H9 (cell line): ENCODE measurements around the gene ZNF638. TPM values are rescaled to one million over a fixed set of nuclear protein-coding genes. Genes with fewer than 3 reads are reported as not detected.
A peak's percentile ranks its signal among the peaks of the same experiment; 100 is the strongest.

ENCODE experiments used
- DNase-seq: peaks from one replicate; pipeline ENCODE4 v3.0.0-alpha.2; 2017
- H2AFZ ChIP-seq: one replicate; pipeline ENCODE4 v1.6.1; 2013; ENCODE audit warnings: mild to moderate bottlenecking, low read length, control low read depth, moderate library complexity
- H2AK5ac ChIP-seq: 2 replicates; pipeline ENCODE4 v1.6.1; 2013; ENCODE audit warnings: low read length, control low read depth, mixed read lengths; ENCODE audit not compliant: insufficient read length
- H2BK120ac ChIP-seq: one replicate; pipeline ENCODE4 v1.6.1; 2013; ENCODE audit warnings: low read depth, mild to moderate bottlenecking, low read length, control low read depth, inconsistent platforms; ENCODE audit not compliant: poor library complexity, severe bottlenecking
- H2BK12ac ChIP-seq: 2 replicates; pipeline ENCODE4 v1.6.1; 2013; ENCODE audit warnings: low read length, control low read depth, mixed read lengths, low read depth; ENCODE audit not compliant: insufficient read length
- H2BK15ac ChIP-seq: 2 replicates; pipeline ENCODE4 v1.6.1; 2013; ENCODE audit warnings: low read depth, low read length, control low read depth
- H2BK20ac ChIP-seq: one replicate; pipeline ENCODE4 v1.6.1; 2013; ENCODE audit warnings: low read depth, mild to moderate bottlenecking, low read length, control low read depth, inconsistent platforms; ENCODE audit not compliant: poor library complexity, severe bottlenecking
- H2BK5ac ChIP-seq: 2 replicates; pipeline ENCODE4 v1.6.1; 2013; ENCODE audit warnings: low read length, control low read depth, mixed read lengths; ENCODE audit not compliant: insufficient read length
- H3K14ac ChIP-seq: 2 replicates; pipeline ENCODE4 v1.6.1; 2013; ENCODE audit warnings: low read length, control low read depth; ENCODE audit not compliant: insufficient read depth
- H3K18ac ChIP-seq: 2 replicates; pipeline ENCODE4 v1.6.1; 2013; ENCODE audit warnings: low read depth, mild to moderate bottlenecking, mixed read lengths, low read length, control low read depth; ENCODE audit not compliant: insufficient read length
- H3K23ac ChIP-seq: 2 replicates; pipeline ENCODE4 v1.6.1; 2013; ENCODE audit warnings: low read length, control low read depth, mixed read lengths, low read depth; ENCODE audit not compliant: insufficient read length
- H3K23me2 ChIP-seq: 2 replicates; pipeline ENCODE4 v1.6.1; 2013; ENCODE audit warnings: low read depth, mild to moderate bottlenecking, mixed read lengths, low read length, control low read depth; ENCODE audit not compliant: insufficient read length, poor library complexity, severe bottlenecking
- H3K27ac ChIP-seq: 2 replicates; pipeline ENCODE4 v1.5.1; 2013; ENCODE audit warnings: low read length, control low read depth, mixed read lengths, low read depth; ENCODE audit not compliant: insufficient read length
- H3K27me3 ChIP-seq: 2 replicates; pipeline ENCODE4 v1.6.1; 2013; ENCODE audit warnings: low read length, control low read depth, inconsistent platforms; ENCODE audit not compliant: insufficient read depth
- H3K4ac ChIP-seq: 2 replicates; pipeline ENCODE4 v1.6.1; 2013; ENCODE audit warnings: low read depth, mild to moderate bottlenecking, control low read depth, inconsistent platforms, low read length, moderate library complexity
- H3K4me1 ChIP-seq: 2 replicates; pipeline ENCODE4 v1.6.1; 2013; ENCODE audit warnings: low read length, control low read depth, inconsistent platforms; ENCODE audit not compliant: insufficient read depth
- H3K4me2 ChIP-seq: 2 replicates; pipeline ENCODE4 v1.6.1; 2013; ENCODE audit warnings: low read length, control low read depth, mixed read lengths; ENCODE audit not compliant: insufficient read length, insufficient read depth
- H3K56ac ChIP-seq: 2 replicates; pipeline ENCODE4 v1.6.1; 2013; ENCODE audit warnings: low read depth, mild to moderate bottlenecking, mixed read lengths, low read length, control low read depth; ENCODE audit not compliant: insufficient read length
- H3K79me1 ChIP-seq: 2 replicates; pipeline ENCODE4 v1.6.1; 2013; ENCODE audit warnings: low read depth, mild to moderate bottlenecking, moderate library complexity, low read length, control low read depth, inconsistent platforms; ENCODE audit not compliant: insufficient read depth, poor library complexity, severe bottlenecking
- H3K79me2 ChIP-seq: 2 replicates; pipeline ENCODE4 v1.6.1; 2013; ENCODE audit warnings: low read length, control low read depth, inconsistent platforms; ENCODE audit not compliant: insufficient read depth
- H3K9ac ChIP-seq: 2 replicates; pipeline ENCODE4 v1.6.1; 2013; ENCODE audit warnings: low read length, control low read depth, mixed read lengths; ENCODE audit not compliant: insufficient read length; ENCODE audit errors: extremely low read depth
- H3K9me3 ChIP-seq: one replicate; pipeline ENCODE4 v1.6.1; 2013; ENCODE audit warnings: low read depth, low read length, inconsistent platforms; ENCODE audit not compliant: control insufficient read depth
- H3T11ph ChIP-seq: one replicate; pipeline ENCODE4 v1.6.1; 2013; ENCODE audit warnings: mild to moderate bottlenecking, low read length, control low read depth, inconsistent platforms
- H4K20me1 ChIP-seq: one replicate; pipeline ENCODE4 v1.6.1; 2013; ENCODE audit not compliant: control insufficient read depth, insufficient read length, insufficient read depth
- H4K5ac ChIP-seq: 2 replicates; pipeline ENCODE4 v1.6.1; 2013; ENCODE audit warnings: low read depth, mild to moderate bottlenecking, mixed read lengths, low read length, control low read depth; ENCODE audit not compliant: insufficient read length
- H4K8ac ChIP-seq: replicated peaks from 2 replicates; pipeline ENCODE4 v1.6.1; 2013; ENCODE audit warnings: low read length, control low read depth, mixed read lengths, low read depth; ENCODE audit not compliant: insufficient read length
- H4K91ac ChIP-seq: 2 replicates; pipeline ENCODE4 v1.6.1; 2013; ENCODE audit warnings: low read depth, mild to moderate bottlenecking, moderate library complexity, mixed read lengths, low read length, control low read depth; ENCODE audit not compliant: insufficient read length
- H3K27ac Mint-ChIP-seq, 3 experiments: 2 replicates in 2 of 3; 3 replicates in 1 of 3; pipeline ENCODE4 v1.8.0; 2020 to 2021; ENCODE audit warnings: mixed read lengths in 3 of 3, mild to moderate bottlenecking in 1 of 3, moderate library complexity in 1 of 3
- H3K27me3 Mint-ChIP-seq: 2 replicates; pipeline ENCODE4 v1.8.0; 2021; ENCODE audit warnings: low read depth, mild to moderate bottlenecking, moderate library complexity, mixed read lengths
- H3K36me3 Mint-ChIP-seq, 3 experiments: 2 replicates in 2 of 3; 3 replicates in 1 of 3; pipeline ENCODE4 v1.8.0; 2020 to 2021; ENCODE audit warnings: low read depth in 3 of 3, mixed read lengths in 3 of 3; ENCODE audit not compliant: insufficient read depth in 1 of 3
- H3K4me1 Mint-ChIP-seq, 2 experiments: 2 replicates each; pipeline ENCODE4 v1.8.0; 2020; ENCODE audit warnings: mixed read lengths in 2 of 2
- H3K4me3 Mint-ChIP-seq, 2 experiments: 2 replicates in 1 of 2; 3 replicates in 1 of 2; pipeline ENCODE4 v1.8.0; 2020 to 2021; ENCODE audit warnings: mild to moderate bottlenecking in 2 of 2, mixed read lengths in 2 of 2, moderate library complexity in 1 of 2
- H3K9me3 Mint-ChIP-seq, 2 experiments: 2 replicates in 1 of 2; 3 replicates in 1 of 2; pipeline ENCODE4 v1.8.0; 2020; ENCODE audit warnings: mild to moderate bottlenecking in 2 of 2, mixed read lengths in 2 of 2, moderate library complexity in 1 of 2
- WGBS: extraction: QIAGEN DNeasy Blood & Tissue Kit; methylation state at CpG from one replicate; pipeline ENCODE4 v1.1.7; 2013; ENCODE audit warnings: missing lambda C conversion rate, low lambda C conversion rate, mixed read lengths; ENCODE audit not compliant: insufficient read length; ENCODE audit errors: extremely low coverage; 5-methylcytosine and 5-hydroxymethylcytosine counted together
- total RNA-seq: library from RNA; stranded (reverse); gene quantifications from 2 replicates; pipeline ENCODE4 v1.2.1, GENCODE V29; 2021
- TF ChIP-seq, protein P1 (sequence below): fragments of 200-600 bp; sonication (generic); conservative IDR thresholded peaks from 3 replicates; pipeline ENCODE4 v1.8.0; 2021; ENCODE audit warnings: antibody characterized with exemption, mild to moderate bottlenecking

Gene ZNF638
- total RNA-seq, 1 experiment from 2014 or later: 146 TPM

DNA sequence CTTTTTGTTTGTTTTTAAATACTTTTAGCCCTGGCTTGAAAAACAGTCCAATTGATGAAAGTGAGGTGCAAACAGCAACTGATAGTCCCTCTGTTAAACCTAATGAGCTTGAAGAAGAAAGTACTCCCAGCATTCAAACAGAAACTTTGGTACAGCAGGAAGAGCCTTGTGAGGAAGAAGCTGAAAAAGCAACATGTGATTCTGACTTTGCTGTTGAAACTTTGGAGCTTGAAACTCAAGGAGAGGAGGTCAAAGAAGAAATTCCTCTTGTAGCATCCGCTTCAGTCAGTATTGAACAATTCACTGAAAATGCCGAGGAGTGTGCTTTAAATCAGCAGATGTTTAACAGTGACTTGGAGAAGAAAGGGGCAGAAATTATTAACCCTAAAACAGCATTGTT lies 91.2 kb downstream of the ZNF638 start:
- no peak overlapping the region for H2BK20ac ChIP-seq
- H3K79me1 ChIP-seq: peaks cover under 1% of the 10 kb centered on the region
- H3K4me3 Mint-ChIP-seq: no peak overlapping the region
- no peaks in the 10 kb centered on the region for H4K20me1 ChIP-seq
- no CpG with 5 or more reads among the region's 2 CpGs for WGBS
- no peaks in the 10 kb centered on the region for H3K9me3 Mint-ChIP-seq
- no peak overlapping the region for H3K18ac ChIP-seq
- H3K14ac ChIP-seq: no peak overlapping the region
- H2BK12ac ChIP-seq: no peak overlapping the region
- no peak overlapping the region for H2BK15ac ChIP-seq
- peaks cover under 1 to 8% of the 10 kb centered on the region in 2 experiments for H3K4me1 Mint-ChIP-seq
- no peak overlapping the region for H3K4ac ChIP-seq
- no peak overlapping the region for H3K27ac ChIP-seq
- H2AFZ ChIP-seq: no peak overlapping the region
- no peak overlapping the region for H2BK120ac ChIP-seq
- H3K23me2 ChIP-seq: no peaks in the 10 kb centered on the region
- TF ChIP-seq, protein P1, sequence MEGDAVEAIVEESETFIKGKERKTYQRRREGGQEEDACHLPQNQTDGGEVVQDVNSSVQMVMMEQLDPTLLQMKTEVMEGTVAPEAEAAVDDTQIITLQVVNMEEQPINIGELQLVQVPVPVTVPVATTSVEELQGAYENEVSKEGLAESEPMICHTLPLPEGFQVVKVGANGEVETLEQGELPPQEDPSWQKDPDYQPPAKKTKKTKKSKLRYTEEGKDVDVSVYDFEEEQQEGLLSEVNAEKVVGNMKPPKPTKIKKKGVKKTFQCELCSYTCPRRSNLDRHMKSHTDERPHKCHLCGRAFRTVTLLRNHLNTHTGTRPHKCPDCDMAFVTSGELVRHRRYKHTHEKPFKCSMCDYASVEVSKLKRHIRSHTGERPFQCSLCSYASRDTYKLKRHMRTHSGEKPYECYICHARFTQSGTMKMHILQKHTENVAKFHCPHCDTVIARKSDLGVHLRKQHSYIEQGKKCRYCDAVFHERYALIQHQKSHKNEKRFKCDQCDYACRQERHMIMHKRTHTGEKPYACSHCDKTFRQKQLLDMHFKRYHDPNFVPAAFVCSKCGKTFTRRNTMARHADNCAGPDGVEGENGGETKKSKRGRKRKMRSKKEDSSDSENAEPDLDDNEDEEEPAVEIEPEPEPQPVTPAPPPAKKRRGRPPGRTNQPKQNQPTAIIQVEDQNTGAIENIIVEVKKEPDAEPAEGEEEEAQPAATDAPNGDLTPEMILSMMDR: no peak
- H3T11ph ChIP-seq: no peak overlapping the region
- no peaks in the 10 kb centered on the region for H3K79me2 ChIP-seq
- no peak overlapping the region for H3K56ac ChIP-seq
- no peaks in the 10 kb centered on the region for H3K27me3 ChIP-seq
- no peaks in the 10 kb centered on the region for H3K4me1 ChIP-seq
- H4K91ac ChIP-seq: no peak overlapping the region
- peak overlapping the region in 1 of 3 experiments; percentile 48; a peak in 2 of 7 replicates for H3K27ac Mint-ChIP-seq
- no peaks in the 10 kb centered on the region for H3K27me3 Mint-ChIP-seq
- no peak overlapping the region for H3K9ac ChIP-seq
- no peak overlapping the region for H4K5ac ChIP-seq
- peaks cover 27 to 52% (median 49%) of the 10 kb centered on the region in 3 experiments; a peak in 6 of 7 replicates for H3K36me3 Mint-ChIP-seq
- no peak overlapping the region for H4K8ac ChIP-seq
- no peak overlapping the region for H2AK5ac ChIP-seq
- H2BK5ac ChIP-seq: no peak overlapping the region
- no peak for DNase-seq
- H3K23ac ChIP-seq: no peak overlapping the region
- H3K4me2 ChIP-seq: no peak overlapping the region
- H3K9me3 ChIP-seq: no peaks in the 10 kb centered on the region
